Measurements from ENCODE around the gene EYA2.

GRCh38 chr20:47141350-47141921 lies 246.8 kb downstream of the EYA2 start:
- TF ChIP-seq POLR2A (IDR thresholded peaks at IDR 0.05) (no peak), POLR2AphosphoS5 (IDR thresholded peaks at IDR 0.05) (no peak), CTCF (IDR thresholded peaks at IDR 0.05) (no peak)

Data from breast epithelium (tissue), 3 donors.